ENCODE measurements around the gene DLGAP1.
"Not testable (repeated sequence)": the region's sequence is repeated elsewhere in the genome, so short reads cannot be mapped to it uniquely, and the experiment has no call there.

- not testable (repeated sequence) for TF ChIP-seq GABPA (IDR thresholded peaks at IDR 0.05; ENCODE audit: low read depth); POLR2AphosphoS5 (IDR thresholded peaks at IDR 0.05; ENCODE audit: low read depth); SPI1 (IDR thresholded peaks at IDR 0.05; ENCODE audit: borderline replicate concordance, low read depth)
- TF ChIP-seq, protein P1, sequence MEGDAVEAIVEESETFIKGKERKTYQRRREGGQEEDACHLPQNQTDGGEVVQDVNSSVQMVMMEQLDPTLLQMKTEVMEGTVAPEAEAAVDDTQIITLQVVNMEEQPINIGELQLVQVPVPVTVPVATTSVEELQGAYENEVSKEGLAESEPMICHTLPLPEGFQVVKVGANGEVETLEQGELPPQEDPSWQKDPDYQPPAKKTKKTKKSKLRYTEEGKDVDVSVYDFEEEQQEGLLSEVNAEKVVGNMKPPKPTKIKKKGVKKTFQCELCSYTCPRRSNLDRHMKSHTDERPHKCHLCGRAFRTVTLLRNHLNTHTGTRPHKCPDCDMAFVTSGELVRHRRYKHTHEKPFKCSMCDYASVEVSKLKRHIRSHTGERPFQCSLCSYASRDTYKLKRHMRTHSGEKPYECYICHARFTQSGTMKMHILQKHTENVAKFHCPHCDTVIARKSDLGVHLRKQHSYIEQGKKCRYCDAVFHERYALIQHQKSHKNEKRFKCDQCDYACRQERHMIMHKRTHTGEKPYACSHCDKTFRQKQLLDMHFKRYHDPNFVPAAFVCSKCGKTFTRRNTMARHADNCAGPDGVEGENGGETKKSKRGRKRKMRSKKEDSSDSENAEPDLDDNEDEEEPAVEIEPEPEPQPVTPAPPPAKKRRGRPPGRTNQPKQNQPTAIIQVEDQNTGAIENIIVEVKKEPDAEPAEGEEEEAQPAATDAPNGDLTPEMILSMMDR (IDR thresholded peaks at IDR 0.05; ENCODE audit: insufficient read depth, low read length) = not testable (repeated sequence)
- TF ChIP-seq, protein P2, sequence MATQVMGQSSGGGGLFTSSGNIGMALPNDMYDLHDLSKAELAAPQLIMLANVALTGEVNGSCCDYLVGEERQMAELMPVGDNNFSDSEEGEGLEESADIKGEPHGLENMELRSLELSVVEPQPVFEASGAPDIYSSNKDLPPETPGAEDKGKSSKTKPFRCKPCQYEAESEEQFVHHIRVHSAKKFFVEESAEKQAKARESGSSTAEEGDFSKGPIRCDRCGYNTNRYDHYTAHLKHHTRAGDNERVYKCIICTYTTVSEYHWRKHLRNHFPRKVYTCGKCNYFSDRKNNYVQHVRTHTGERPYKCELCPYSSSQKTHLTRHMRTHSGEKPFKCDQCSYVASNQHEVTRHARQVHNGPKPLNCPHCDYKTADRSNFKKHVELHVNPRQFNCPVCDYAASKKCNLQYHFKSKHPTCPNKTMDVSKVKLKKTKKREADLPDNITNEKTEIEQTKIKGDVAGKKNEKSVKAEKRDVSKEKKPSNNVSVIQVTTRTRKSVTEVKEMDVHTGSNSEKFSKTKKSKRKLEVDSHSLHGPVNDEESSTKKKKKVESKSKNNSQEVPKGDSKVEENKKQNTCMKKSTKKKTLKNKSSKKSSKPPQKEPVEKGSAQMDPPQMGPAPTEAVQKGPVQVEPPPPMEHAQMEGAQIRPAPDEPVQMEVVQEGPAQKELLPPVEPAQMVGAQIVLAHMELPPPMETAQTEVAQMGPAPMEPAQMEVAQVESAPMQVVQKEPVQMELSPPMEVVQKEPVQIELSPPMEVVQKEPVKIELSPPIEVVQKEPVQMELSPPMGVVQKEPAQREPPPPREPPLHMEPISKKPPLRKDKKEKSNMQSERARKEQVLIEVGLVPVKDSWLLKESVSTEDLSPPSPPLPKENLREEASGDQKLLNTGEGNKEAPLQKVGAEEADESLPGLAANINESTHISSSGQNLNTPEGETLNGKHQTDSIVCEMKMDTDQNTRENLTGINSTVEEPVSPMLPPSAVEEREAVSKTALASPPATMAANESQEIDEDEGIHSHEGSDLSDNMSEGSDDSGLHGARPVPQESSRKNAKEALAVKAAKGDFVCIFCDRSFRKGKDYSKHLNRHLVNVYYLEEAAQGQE (IDR thresholded peaks at IDR 0.05; ENCODE audit: insufficient replicate concordance, low read depth) = not testable (repeated sequence)
These were observed 143.2 kb downstream of the DLGAP1 start for GRCh38 chr18:4311945-4312344.

Data from HL-60 (cell line).